ENCODE data around the gene TSPYL1. TPM values are rescaled to one million over a fixed set of nuclear protein-coding genes. Genes with fewer than 3 reads are reported as not detected.

Gene TSPYL1
- total and polyA plus RNA-seq, 8 donors = 2.9 to 77.1 (median 28.2) TPM

- Histone ChIP-seq H3K27ac (no peak overlapping the region), H3K27me3 (no peaks in the 10 kb centered on the region), H3K36me3 (peaks cover 0 to 21% (median 17%) of the 10 kb centered on the region in 4 donors), H3K4me3 (no peak overlapping the region), H3K4me1 (peaks cover 0 to 21% (median 10%) of the 10 kb centered on the region in 4 donors), H3K9me3 (peaks cover 0 to 12% (median 6%) of the 10 kb centered on the region in 4 donors)
- TF ChIP-seq POLR2A (IDR thresholded peaks at IDR 0.05) = no peak
- TF ChIP-seq EP300 (IDR thresholded peaks at IDR 0.05) = no peak
- TF ChIP-seq POLR2AphosphoS5 (IDR thresholded peaks at IDR 0.05) = no peak
- TF ChIP-seq, protein P1, sequence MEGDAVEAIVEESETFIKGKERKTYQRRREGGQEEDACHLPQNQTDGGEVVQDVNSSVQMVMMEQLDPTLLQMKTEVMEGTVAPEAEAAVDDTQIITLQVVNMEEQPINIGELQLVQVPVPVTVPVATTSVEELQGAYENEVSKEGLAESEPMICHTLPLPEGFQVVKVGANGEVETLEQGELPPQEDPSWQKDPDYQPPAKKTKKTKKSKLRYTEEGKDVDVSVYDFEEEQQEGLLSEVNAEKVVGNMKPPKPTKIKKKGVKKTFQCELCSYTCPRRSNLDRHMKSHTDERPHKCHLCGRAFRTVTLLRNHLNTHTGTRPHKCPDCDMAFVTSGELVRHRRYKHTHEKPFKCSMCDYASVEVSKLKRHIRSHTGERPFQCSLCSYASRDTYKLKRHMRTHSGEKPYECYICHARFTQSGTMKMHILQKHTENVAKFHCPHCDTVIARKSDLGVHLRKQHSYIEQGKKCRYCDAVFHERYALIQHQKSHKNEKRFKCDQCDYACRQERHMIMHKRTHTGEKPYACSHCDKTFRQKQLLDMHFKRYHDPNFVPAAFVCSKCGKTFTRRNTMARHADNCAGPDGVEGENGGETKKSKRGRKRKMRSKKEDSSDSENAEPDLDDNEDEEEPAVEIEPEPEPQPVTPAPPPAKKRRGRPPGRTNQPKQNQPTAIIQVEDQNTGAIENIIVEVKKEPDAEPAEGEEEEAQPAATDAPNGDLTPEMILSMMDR (IDR thresholded peaks at IDR 0.05) = no peak
- intact Hi-C loops (cut with DNase I; ENCODE audit: low total_unique reads) = loop anchor here (10.0 kb wide), 1 partner anchor 268 kb away; no protein-coding TSS in a partner anchor
- DNase-seq = no peak
Measured at GRCh38 chr6:116266803-116267202, 12.9 kb downstream of the TSPYL1 start.

DNA sequence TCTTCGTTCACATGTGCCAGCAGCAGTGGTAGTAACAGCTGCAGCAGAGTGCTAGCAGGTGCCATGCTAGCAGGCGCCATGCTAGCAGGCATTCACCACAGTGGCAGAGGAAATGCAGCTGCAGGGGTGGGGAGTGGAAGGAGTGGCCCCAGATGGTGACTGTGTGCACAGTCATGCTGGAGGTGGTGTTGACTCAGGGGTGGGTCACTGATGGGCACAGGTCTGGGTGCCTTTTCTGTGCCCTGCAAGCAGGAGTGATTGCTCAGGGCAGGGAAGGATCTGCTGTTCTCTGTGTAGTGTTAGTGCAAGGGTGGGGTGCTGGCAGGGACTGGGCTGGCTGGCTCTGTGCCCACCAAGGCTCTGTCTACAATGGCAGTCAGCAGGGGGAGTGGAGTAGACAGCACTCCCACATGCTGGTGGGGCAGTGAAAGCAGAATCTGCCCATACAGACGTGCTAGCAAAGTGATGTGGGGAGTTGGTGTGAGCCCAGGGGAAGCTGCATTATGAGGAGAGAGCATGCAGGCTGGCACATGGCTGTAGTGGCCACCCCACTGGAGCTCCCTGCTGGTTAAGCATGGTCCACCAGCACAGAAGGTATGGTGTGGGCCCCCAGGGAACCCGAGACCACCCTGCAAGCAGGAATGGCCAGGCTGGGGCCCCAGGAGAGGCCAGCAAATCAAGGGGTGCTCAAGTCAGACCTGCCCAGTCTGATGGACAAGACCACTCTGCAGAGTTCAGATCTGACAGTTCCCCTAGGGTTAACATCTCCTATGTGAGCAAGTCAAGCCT, 14.5 kb downstream of the TSPYL1 start:
- TF ChIP-seq POLR2A (IDR thresholded peaks at IDR 0.05) (no peak), EP300 (IDR thresholded peaks at IDR 0.05) (no peak), POLR2AphosphoS5 (IDR thresholded peaks at IDR 0.05) (peak in 1 of 3 donors; percentile 39)
- TF ChIP-seq, protein P1 (IDR thresholded peaks at IDR 0.05) = no peak
- Histone ChIP-seq H3K27me3 (no peaks in the 10 kb centered on the region), H3K9me3 (peaks cover 0 to 12% (median 6%) of the 10 kb centered on the region in 4 donors), H3K4me3 (no peak overlapping the region), H3K4me1 (peaks cover 0 to 15% (median 10%) of the 10 kb centered on the region in 4 donors), H3K27ac (no peak overlapping the region), H3K36me3 (peaks cover 0 to 13% (median 10%) of the 10 kb centered on the region in 4 donors)
- intact Hi-C loops (cut with DNase I; ENCODE audit: low total_unique reads) = loop anchor here (10.0 kb wide), 1 partner anchor 270 kb away; no protein-coding TSS in a partner anchor
- WGBS, 5 donors = 72 to 91% (median 77%) methylated on average over 2 to 4 of the region's 4 CpGs
- DNase-seq = peak; percentile 27 to 64

- intact Hi-C loops (cut with DNase I; ENCODE audit: low total_unique reads) = loop anchor here (10.0 kb wide), 1 partner anchor 271 kb away; no protein-coding TSS in a partner anchor
- Histone ChIP-seq H3K9me3 (peaks cover 0 to 12% (median 6%) of the 10 kb centered on the region in 4 donors), H3K4me3 (no peak overlapping the region), H3K27me3 (no peaks in the 10 kb centered on the region), H3K4me1 (peaks cover 0 to 9% (median 6%) of the 10 kb centered on the region in 4 donors), H3K36me3 (peaks cover 0 to 13% (median 11%) of the 10 kb centered on the region in 4 donors), H3K27ac (no peak overlapping the region)
- 89 to 97% (median 95%) methylated on average over 1 of the region's 1 CpG for WGBS, 5 donors
- DNase-seq = no peak
- no peak for TF ChIP-seq POLR2A (IDR thresholded peaks at IDR 0.05)
- TF ChIP-seq POLR2AphosphoS5 (IDR thresholded peaks at IDR 0.05) = no peak
- TF ChIP-seq EP300 (IDR thresholded peaks at IDR 0.05) = no peak
- TF ChIP-seq, protein P1 (IDR thresholded peaks at IDR 0.05) = no peak
Measured at GRCh38 chr6:116263353-116263752, 16.4 kb downstream of the TSPYL1 start.

GRCh38 chr6:116258520-116258919, 21.2 kb downstream of the TSPYL1 start:
- Histone ChIP-seq H3K27ac (no peak overlapping the region), H3K9me3 (peaks cover 0 to 5% (median 2%) of the 10 kb centered on the region in 4 donors), H3K4me3 (no peak overlapping the region), H3K36me3 (peaks cover 0 to 4% (median 0%) of the 10 kb centered on the region in 4 donors), H3K4me1 (peaks cover 10 to 20% (median 15%) of the 10 kb centered on the region in 4 donors), H3K27me3 (no peaks in the 10 kb centered on the region)
- TF ChIP-seq EP300 (IDR thresholded peaks at IDR 0.05) = no peak
- TF ChIP-seq, protein P1 (IDR thresholded peaks at IDR 0.05) = no peak
- TF ChIP-seq POLR2A (IDR thresholded peaks at IDR 0.05) = no peak
- TF ChIP-seq POLR2AphosphoS5 (IDR thresholded peaks at IDR 0.05) = no peak
- 76 to 98% (median 97%) methylated on average over 1 to 18 of the region's 18 CpGs for WGBS, 5 donors
- DNase-seq = no peak
- intact Hi-C loops (cut with DNase I; ENCODE audit: low total_unique reads) = no loop called here
